Endothelial cell of umbilical vein (primary cell): ENCODE data around the gene ARRB1. TPM values are rescaled to one million over a fixed set of nuclear protein-coding genes. Genes with fewer than 3 reads are reported as not detected.

Experiments used
- BruUV-seq: library from RNA; stranded (reverse); fragments of 400-500 nt; replicated peaks from 2 replicates; lab custom pipeline; 2021; lab: Mats Ljungman, UMichigan
- CTCF ChIA-PET: fragments of 300-600, 350-600 bp; sonication (Branson Sonifier 250); formaldehyde crosslinking; loops from one replicate; lab custom pipeline; 2021; ENCODE audit warnings: antibody characterized with exemption, inconsistent platforms; lab: Charles Lee
- POLR2A ChIA-PET: fragments of 300-600, 350-600 bp; sonication (Branson Sonifier 250); formaldehyde crosslinking; loops from one replicate; lab custom pipeline; 2021; ENCODE audit warnings: antibody characterized with exemption, inconsistent platforms; lab: Charles Lee
- DNase-seq: peaks from one replicate; pipeline ENCODE4 v3.0.0-alpha.2; 2011; ENCODE audit warnings: low read depth, low spot score
- FAIRE-seq: peaks from 2 replicates; lab custom pipeline; 2011; peaks lifted over from hg19 to GRCh38; lab: Jason Lieb, UNC
- H2AFZ ChIP-seq: 2 replicates; pipeline ENCODE4 v1.6.0; 2012; ENCODE audit warnings: low read depth, low read length, control low read depth, inconsistent platforms
- H3K27ac ChIP-seq: 2 replicates; pipeline ENCODE4 v1.5.1; 2011; ENCODE audit warnings: low read depth, mild to moderate bottlenecking, control low read depth, low read length, moderate library complexity; ENCODE audit not compliant: insufficient read depth
- H3K27me3 ChIP-seq, 2 experiments: 2 replicates each; pipeline versions ENCODE4 v1.6.0 to v1.6.1; 2011; ENCODE audit warnings: low read length in 2 of 2, mixed read lengths in 1 of 2; ENCODE audit not compliant: control insufficient read depth in 2 of 2, insufficient read depth in 2 of 2
- H3K36me3 ChIP-seq, 2 experiments: 2 replicates in 1 of 2; 3 replicates in 1 of 2; pipeline ENCODE4 v1.5.1; 2011; ENCODE audit warnings: low read length in 2 of 2, mild to moderate bottlenecking in 1 of 2, moderate library complexity in 1 of 2; ENCODE audit not compliant: control insufficient read depth in 2 of 2, insufficient read depth in 2 of 2; ENCODE audit errors: extremely low read depth in 1 of 2
- H3K4me1 ChIP-seq: 3 replicates; pipeline ENCODE4 v1.5.1; 2011; ENCODE audit warnings: mild to moderate bottlenecking, low read length; ENCODE audit not compliant: control insufficient read depth, insufficient read depth; ENCODE audit errors: extremely low read depth
- H3K4me2 ChIP-seq: 2 replicates; pipeline ENCODE4 v1.6.1; 2011; ENCODE audit warnings: low read length, control low read depth, mixed read lengths; ENCODE audit not compliant: insufficient read depth
- H3K4me3 ChIP-seq, 3 experiments: fragments of 200-600 bp in 1 of 3; sonication (generic), shearing (Covaris generic) in 1 of 3; replicated peaks in 1 of 3; 2 replicates each; pipeline ENCODE4 v1.5.1; 2011 to 2016; ENCODE audit warnings: control low read depth in 3 of 3, low read length in 3 of 3, mild to moderate bottlenecking in 2 of 3, inconsistent platforms in 1 of 3, low read depth in 1 of 3, moderate library complexity in 1 of 3; ENCODE audit not compliant: insufficient read depth in 1 of 3
- H3K79me2 ChIP-seq: 2 replicates; pipeline ENCODE4 v1.6.0; 2012; ENCODE audit warnings: low read length, inconsistent platforms; ENCODE audit not compliant: control insufficient read depth, insufficient read depth
- H3K9ac ChIP-seq: replicated peaks from 2 replicates; pipeline ENCODE3; 2011; ENCODE audit warnings: low read length, control low read depth; ENCODE audit not compliant: insufficient read depth; ENCODE audit errors: extremely low read depth
- H3K9me1 ChIP-seq: replicated peaks from 3 replicates; pipeline ENCODE4 v1.6.0; 2011; ENCODE audit warnings: mild to moderate bottlenecking, low read length; ENCODE audit not compliant: control insufficient read depth, insufficient read depth; ENCODE audit errors: extremely low read depth
- H3K9me3 ChIP-seq: replicated peaks from 2 replicates; pipeline ENCODE4 v1.5.1; 2012; ENCODE audit warnings: low read length, inconsistent platforms; ENCODE audit not compliant: control insufficient read depth, insufficient read depth
- H4K20me1 ChIP-seq: replicated peaks from 2 replicates; pipeline ENCODE3; 2011; ENCODE audit warnings: mild to moderate bottlenecking, low read length; ENCODE audit not compliant: control insufficient read depth, insufficient read depth; ENCODE audit errors: extremely low read depth
- CTCF ChIP-seq, 2 donors: IDR thresholded peaks; 1 replicate in 1 of 2; 2 replicates in 1 of 2; pipeline ENCODE4 v1.5.1; 2011; ENCODE audit warnings: low read length in 2 of 2, mild to moderate bottlenecking in 2 of 2, moderate library complexity in 2 of 2, control low read depth in 1 of 2, inconsistent platforms in 1 of 2, low read depth in 1 of 2; ENCODE audit not compliant: insufficient read depth in 1 of 2; ENCODE audit errors: extremely low read depth in 1 of 2
- EZH2 ChIP-seq: IDR thresholded peaks from 2 replicates; pipeline ENCODE4 v1.6.1; 2012; ENCODE audit warnings: borderline replicate concordance, low read depth, mild to moderate bottlenecking, moderate library complexity, low read length, inconsistent platforms; ENCODE audit not compliant: severe bottlenecking
- FOS ChIP-seq: IDR thresholded peaks from 2 replicates; pipeline ENCODE4 v1.6.1; 2011; ENCODE audit warnings: mild to moderate bottlenecking, low read length, moderate library complexity, borderline replicate concordance; ENCODE audit not compliant: insufficient read depth
- JUN ChIP-seq: IDR thresholded peaks from 2 replicates; pipeline ENCODE4 v1.6.1; 2011; ENCODE audit warnings: borderline replicate concordance, low read depth; ENCODE audit not compliant: insufficient read length, insufficient read depth
- dilution Hi-C: fragments of 300-500 bp; cut with MboI; formaldehyde crosslinking; loops from one replicate; pipeline ENCODE4 v1.15.0; 2019; ENCODE audit warnings: low sequenced_read_pairs; ENCODE audit not compliant: extremely low pct_ligation_motif_present
- intact Hi-C: fragments of 100-400 bp; cut with micrococcal nuclease; formaldehyde crosslinking; loops from one replicate; pipeline ENCODE4 v1.10.0; 2022
- polyA plus RNA-seq, 4 experiments: library from polyadenylated mRNA; depleted of rRNA in 3 of 4; stranded (reverse) in 3 of 4; unstranded in 1 of 4; fragments of >200 nt; gene quantifications; 2 replicates each; pipeline versions ENCODE4 v1.2.1 to v1.2.3, GENCODE V29; 2011 to 2012; ENCODE audit warnings: missing spikeins in 1 of 4
- total RNA-seq: library from RNA; stranded (reverse); gene quantifications from 2 replicates; pipeline ENCODE4 v1.2.3, GENCODE V29; 2021

The ARRB1 gene
- total and polyA plus RNA-seq, 2 donors (not counting 3 experiments of a cell fraction or from before 2014, with no cell fraction given), result 63.9 to 92.6 TPM

- H3K27me3 ChIP-seq, result peaks cover 17 to 26% of the 10 kb centered on the region in 2 experiments
- intact Hi-C loops (no loop called here), dilution Hi-C loops (no loop called here)
- H2AFZ ChIP-seq, result no peak overlapping the region
- H3K9ac ChIP-seq, result no peak overlapping the region
- FAIRE-seq (no peak), DNase-seq (no peak)
- ChIA-PET POLR2A (no interaction called here), CTCF (interaction anchor here (1.1 to 9.6 kb wide), 4 partner anchors 11 to 95 kb away, joined by 3 to 240 read pairs (median 4); no protein-coding TSS in a partner anchor)
- TF ChIP-seq EZH2 (no peak), CTCF (IDR thresholded peaks at IDR 0.05; ENCODE audit: extremely low read depth in 1 of 2, insufficient read depth in 1 of 2, low read depth in 1 of 2, low read length in 2 of 2) (no peak), FOS (no peak)
- peaks cover 5% of the 10 kb centered on the region for H3K4me1 ChIP-seq
- H3K36me3 ChIP-seq, result no peaks in the 10 kb centered on the region
- H3K4me2 ChIP-seq, result no peak overlapping the region
- H4K20me1 ChIP-seq, result no peaks in the 10 kb centered on the region
- H3K79me2 ChIP-seq, result no peaks in the 10 kb centered on the region
- no peaks in the 10 kb centered on the region for H3K9me1 ChIP-seq
- no TSS peak for BruUV-seq
- no peak overlapping the region for H3K4me3 ChIP-seq
- H3K9me3 ChIP-seq, result no peaks in the 10 kb centered on the region
- no peak overlapping the region for H3K27ac ChIP-seq
Observed at GRCh38 chr11:75237050-75237449, 114.4 kb downstream of the ARRB1 start.

GRCh38 chr11:75236062-75236461, 115.4 kb downstream of the ARRB1 start:
- FAIRE-seq (no peak), DNase-seq (no peak)
- Histone ChIP-seq H3K9ac (no peak overlapping the region), H3K4me3 (no peak overlapping the region), H3K79me2 (no peaks in the 10 kb centered on the region), H3K27ac (no peak overlapping the region), H2AFZ (no peak overlapping the region), H3K36me3 (no peaks in the 10 kb centered on the region), H3K9me3 (no peaks in the 10 kb centered on the region), H3K4me1 (peaks cover 4% of the 10 kb centered on the region), H3K4me2 (no peak overlapping the region), H4K20me1 (no peaks in the 10 kb centered on the region), H3K9me1 (no peaks in the 10 kb centered on the region), H3K27me3 (peaks cover 17 to 24% of the 10 kb centered on the region in 2 experiments)
- no TSS peak for BruUV-seq
- dilution Hi-C loops, result no loop called here
- TF ChIP-seq EZH2, result no peak
- TF ChIP-seq JUN, result no peak
- ChIA-PET POLR2A (no interaction called here), CTCF (interaction anchor here (9.6 kb wide), 1 partner anchor 94 kb away, joined by 240 read pairs; no protein-coding TSS in a partner anchor)
- intact Hi-C loops, result no loop called here
